Parathyroid adenoma (tissue), 2 donors: Measurements from ENCODE around the gene HIGD1B.

ENCODE experiments used
- H2AFZ ChIP-seq: fragments of 300-600 bp; sonication (generic); one replicate; pipeline ENCODE4 v1.7.0; 2017; ENCODE audit warnings: antibody characterized with exemption, mild to moderate bottlenecking
- H3K27ac ChIP-seq: fragments of 300-600 bp; sonication (generic); one replicate; pipeline ENCODE4 v1.7.0; 2017
- H3K27me3 ChIP-seq: fragments of 300-600 bp; sonication (generic); one replicate; pipeline ENCODE4 v1.7.0; 2017; ENCODE audit warnings: low read length; ENCODE audit not compliant: control insufficient read depth, insufficient read depth
- H3K36me3 ChIP-seq: fragments of 300-600 bp; sonication (generic); one replicate; pipeline ENCODE4 v1.7.0; 2017; ENCODE audit warnings: low read length; ENCODE audit not compliant: control insufficient read depth, insufficient read depth
- H3K4me1 ChIP-seq: fragments of 300-600 bp; sonication (generic); one replicate; pipeline ENCODE4 v1.7.0; 2017; ENCODE audit warnings: control low read depth
- H3K4me2 ChIP-seq: fragments of 300-600 bp; sonication (generic); one replicate; pipeline ENCODE4 v1.7.0; 2017; ENCODE audit warnings: low read length
- H3K4me3 ChIP-seq: fragments of 300-600 bp; sonication (generic); one replicate; pipeline ENCODE4 v1.7.0; 2017; ENCODE audit warnings: low read depth, low read length
- H3K79me2 ChIP-seq: fragments of 300-600 bp; sonication (generic); one replicate; pipeline ENCODE4 v1.7.0; 2017; ENCODE audit warnings: control low read depth
- H3K9ac ChIP-seq: fragments of 300-600 bp; sonication (generic); one replicate; pipeline ENCODE4 v1.7.0; 2017; ENCODE audit warnings: mild to moderate bottlenecking
- H3K9me3 ChIP-seq: fragments of 300-600 bp; sonication (generic); one replicate; pipeline ENCODE4 v1.7.0; 2017; ENCODE audit warnings: low read length; ENCODE audit not compliant: control insufficient read depth
- TF ChIP-seq, protein P1 (sequence below): fragments of 300-600 bp; sonication (generic); IDR thresholded peaks from one replicate; pipeline ENCODE4 v1.7.0; 2017; ENCODE audit warnings: antibody characterized with exemption, mild to moderate bottlenecking
- donor health status: primary hyperparathyroidism.

Gene HIGD1B

GRCh38 chr17:44854192-44854591 lies 6.5 kb downstream of the HIGD1B start:
- no peak overlapping the region for H3K9ac ChIP-seq
- no peak overlapping the region for H3K4me3 ChIP-seq
- H3K27me3 ChIP-seq = no peaks in the 10 kb centered on the region
- H3K79me2 ChIP-seq = no peaks in the 10 kb centered on the region
- TF ChIP-seq, protein P1, sequence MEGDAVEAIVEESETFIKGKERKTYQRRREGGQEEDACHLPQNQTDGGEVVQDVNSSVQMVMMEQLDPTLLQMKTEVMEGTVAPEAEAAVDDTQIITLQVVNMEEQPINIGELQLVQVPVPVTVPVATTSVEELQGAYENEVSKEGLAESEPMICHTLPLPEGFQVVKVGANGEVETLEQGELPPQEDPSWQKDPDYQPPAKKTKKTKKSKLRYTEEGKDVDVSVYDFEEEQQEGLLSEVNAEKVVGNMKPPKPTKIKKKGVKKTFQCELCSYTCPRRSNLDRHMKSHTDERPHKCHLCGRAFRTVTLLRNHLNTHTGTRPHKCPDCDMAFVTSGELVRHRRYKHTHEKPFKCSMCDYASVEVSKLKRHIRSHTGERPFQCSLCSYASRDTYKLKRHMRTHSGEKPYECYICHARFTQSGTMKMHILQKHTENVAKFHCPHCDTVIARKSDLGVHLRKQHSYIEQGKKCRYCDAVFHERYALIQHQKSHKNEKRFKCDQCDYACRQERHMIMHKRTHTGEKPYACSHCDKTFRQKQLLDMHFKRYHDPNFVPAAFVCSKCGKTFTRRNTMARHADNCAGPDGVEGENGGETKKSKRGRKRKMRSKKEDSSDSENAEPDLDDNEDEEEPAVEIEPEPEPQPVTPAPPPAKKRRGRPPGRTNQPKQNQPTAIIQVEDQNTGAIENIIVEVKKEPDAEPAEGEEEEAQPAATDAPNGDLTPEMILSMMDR = no peak
- no peak overlapping the region for H2AFZ ChIP-seq
- no peaks in the 10 kb centered on the region for H3K4me1 ChIP-seq
- no peak overlapping the region for H3K4me2 ChIP-seq
- H3K27ac ChIP-seq = no peak overlapping the region
- no peaks in the 10 kb centered on the region for H3K9me3 ChIP-seq
- H3K36me3 ChIP-seq = no peaks in the 10 kb centered on the region

- no peaks in the 10 kb centered on the region for H3K27me3 ChIP-seq
- H3K9ac ChIP-seq = no peak overlapping the region
- no peak overlapping the region for H2AFZ ChIP-seq
- H3K36me3 ChIP-seq = no peaks in the 10 kb centered on the region
- TF ChIP-seq, protein P1 = no peak
- no peak overlapping the region for H3K4me3 ChIP-seq
- H3K9me3 ChIP-seq = no peaks in the 10 kb centered on the region
- H3K27ac ChIP-seq = no peak overlapping the region
- no peaks in the 10 kb centered on the region for H3K4me1 ChIP-seq
- H3K4me2 ChIP-seq = no peak overlapping the region
- no peaks in the 10 kb centered on the region for H3K79me2 ChIP-seq
Observed at GRCh38 chr17:44859701-44860100, 12.0 kb downstream of the HIGD1B start.

DNA sequence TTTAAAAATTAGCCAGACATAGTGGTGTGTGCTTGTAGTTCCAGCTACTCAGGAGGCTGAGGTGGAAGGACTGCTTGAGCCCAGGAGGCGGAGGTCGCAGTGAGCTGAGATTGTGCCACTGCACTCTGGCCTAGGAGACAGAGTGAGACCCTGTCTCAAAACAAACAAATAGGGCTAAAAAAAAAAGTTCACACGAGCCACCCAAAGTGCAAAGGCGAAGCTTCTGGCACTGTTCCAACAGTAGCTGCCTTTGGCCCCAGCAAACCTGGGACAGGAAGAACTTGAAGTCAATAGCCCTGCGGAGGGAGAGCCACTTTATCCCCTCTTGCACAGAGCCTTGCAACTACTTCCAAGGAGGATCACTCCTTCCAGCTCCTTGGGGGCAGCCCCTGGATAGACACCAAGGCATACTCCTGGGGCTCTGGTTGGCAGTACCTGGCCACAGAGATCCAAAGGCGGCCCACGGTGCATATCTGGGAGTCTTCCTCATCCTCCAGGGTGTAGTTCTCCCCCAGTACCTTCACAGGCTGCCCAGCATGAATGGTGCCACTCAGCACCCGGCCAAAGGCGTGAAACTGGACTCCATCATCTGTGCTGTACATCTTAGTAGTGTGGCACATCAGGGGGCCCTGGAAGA lies 14.7 kb downstream of the HIGD1B start:
- no peak overlapping the region for H3K4me2 ChIP-seq
- H3K9me3 ChIP-seq = no peaks in the 10 kb centered on the region
- H3K79me2 ChIP-seq = no peaks in the 10 kb centered on the region
- TF ChIP-seq, protein P1 = no peak
- H3K27ac ChIP-seq = no peak overlapping the region
- no peak overlapping the region for H2AFZ ChIP-seq
- no peaks in the 10 kb centered on the region for H3K4me1 ChIP-seq
- H3K4me3 ChIP-seq = no peak overlapping the region
- H3K27me3 ChIP-seq = no peaks in the 10 kb centered on the region
- H3K36me3 ChIP-seq = no peaks in the 10 kb centered on the region
- no peak overlapping the region for H3K9ac ChIP-seq

GRCh38 chr17:44863061-44863918 lies 15.6 kb downstream of the HIGD1B start:
- Histone ChIP-seq H3K36me3 (no peaks in the 10 kb centered on the region), H3K4me3 (no peak overlapping the region), H3K4me1 (no peaks in the 10 kb centered on the region), H3K27ac (no peak overlapping the region), H3K79me2 (no peaks in the 10 kb centered on the region), H3K9me3 (no peaks in the 10 kb centered on the region), H2AFZ (no peak overlapping the region), H3K27me3 (no peaks in the 10 kb centered on the region), H3K9ac (no peak overlapping the region), H3K4me2 (no peak overlapping the region)
- TF ChIP-seq, protein P1 = no peak
